Thyroid gland (tissue), 4 donors: ENCODE data around the gene EXOSC2. TPM values are rescaled to one million over a fixed set of nuclear protein-coding genes. Genes with fewer than 3 reads are reported as not detected.
A peak's percentile ranks its signal among the peaks of the same experiment; 100 is the strongest.

Source experiments
- DNase-seq, 2 donors: peaks; one replicate each; pipeline ENCODE4 v3.0.0-alpha.2; 2019
- H3K27ac ChIP-seq, 3 donors: fragments of 200-600 bp; sonication (generic); 1 replicate in 2 of 3; 2 replicates in 1 of 3; pipeline ENCODE4 v1.5.1; 2016 to 2019; ENCODE audit warnings: mild to moderate bottlenecking in 1 of 3, moderate library complexity in 1 of 3
- H3K27me3 ChIP-seq: fragments of 200-600 bp; sonication (generic); one replicate; pipeline ENCODE4 v1.5.1; 2019
- H3K36me3 ChIP-seq, 2 donors: fragments of 200-600 bp; sonication (generic); one replicate each; pipeline ENCODE4 v1.5.1; 2016 to 2019
- H3K4me1 ChIP-seq, 2 donors: fragments of 200-600 bp; sonication (generic); one replicate each; pipeline ENCODE4 v1.5.1; 2017 to 2019
- H3K4me3 ChIP-seq, 3 donors: fragments of 200-600 bp; sonication (generic); replicated peaks in 1 of 3; 1 replicate in 2 of 3; 2 replicates in 1 of 3; pipeline ENCODE4 v1.5.1; 2016; ENCODE audit warnings: mild to moderate bottlenecking in 1 of 3
- H3K9me3 ChIP-seq: fragments of 200-600 bp; sonication (generic); one replicate; pipeline ENCODE4 v1.5.1; 2017
- POLR2A ChIP-seq, 2 donors: fragments of 450-650 bp; IDR thresholded peaks; one replicate each; pipeline ENCODE4 v1.6.1; 2017; ENCODE audit warnings: antibody characterized with exemption in 2 of 2, mild to moderate bottlenecking in 2 of 2, moderate library complexity in 1 of 2
- WGBS, 2 donors: methylation state at CpG; one replicate each; pipeline ENCODE4 v1.1.5; 2017; 5-methylcytosine and 5-hydroxymethylcytosine counted together
- intact Hi-C: fragments of 100-400 bp; cut with DNase I; formaldehyde crosslinking; loops from one replicate; pipeline ENCODE4 v1.15.1; 2023
- total RNA-seq, 4 donors: library from RNA; depleted of rRNA; stranded (reverse); fragments of >200 nt; gene quantifications; one replicate each; pipeline ENCODE4 v1.2.3, GENCODE V29; 2016
- TF ChIP-seq, protein P1 (sequence below), 6 experiments: fragments of 200-600 bp in 3 of 6; fragments of 450-650 bp in 3 of 6; sonication (generic) in 3 of 6; IDR thresholded peaks; one replicate each; pipeline ENCODE4 v1.5.1; 2016 to 2019; ENCODE audit warnings: antibody characterized with exemption in 6 of 6, mild to moderate bottlenecking in 2 of 6, inconsistent platforms in 1 of 6, moderate library complexity in 1 of 6

EXOSC2 gene
- total RNA-seq, 4 donors from 2014 or later, result 19.2 to 21.6 (median 20.3) TPM

DNA sequence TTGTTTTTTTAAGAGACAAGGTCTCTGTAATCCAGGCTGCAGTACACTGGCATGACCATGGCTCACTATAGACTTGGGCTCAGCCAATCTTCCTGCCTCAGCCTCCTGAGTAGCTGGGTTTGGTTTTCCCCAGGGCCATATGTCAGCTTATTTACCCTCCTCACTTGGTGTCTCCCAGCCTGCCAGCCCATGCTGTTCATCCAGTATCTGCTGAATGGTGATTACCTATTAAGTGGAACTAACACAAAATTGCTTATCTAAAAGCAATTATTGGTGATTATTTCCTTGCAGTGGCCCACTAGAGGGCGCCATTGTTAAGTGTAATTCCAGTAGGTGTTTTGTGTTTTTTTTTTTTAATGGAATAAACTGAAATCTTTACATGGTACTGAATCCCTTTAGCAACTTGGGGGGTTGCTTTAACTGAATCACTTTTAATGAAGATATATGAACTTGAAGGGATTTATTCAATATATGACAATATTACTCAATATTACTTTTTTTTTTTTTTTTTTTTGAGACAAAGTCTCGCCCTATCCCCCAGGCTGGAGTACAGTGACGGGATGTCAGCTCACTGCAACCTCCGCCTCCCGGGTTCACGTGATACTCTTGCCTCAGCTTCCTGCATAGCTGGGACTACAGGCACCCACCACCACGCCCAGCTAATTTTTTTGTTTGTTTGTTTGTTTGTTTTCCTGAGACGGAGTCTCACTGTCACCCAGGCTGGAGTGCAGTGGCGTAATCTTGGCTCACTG is 13.8 kb downstream of the EXOSC2 start:
- intact Hi-C loops, result no loop called here
- Histone ChIP-seq H3K36me3 (peaks cover 18 to 20% of the 10 kb centered on the region in 2 donors), H3K27ac (no peak overlapping the region), H3K27me3 (no peaks in the 10 kb centered on the region), H3K4me1 (no peaks in the 10 kb centered on the region), H3K9me3 (no peaks in the 10 kb centered on the region), H3K4me3 (no peak overlapping the region)
- peak; percentile 70 to 77 for DNase-seq
- 48 to 55% methylated on average over 9 of the region's 9 CpGs for WGBS, 2 donors
- TF ChIP-seq, protein P1, sequence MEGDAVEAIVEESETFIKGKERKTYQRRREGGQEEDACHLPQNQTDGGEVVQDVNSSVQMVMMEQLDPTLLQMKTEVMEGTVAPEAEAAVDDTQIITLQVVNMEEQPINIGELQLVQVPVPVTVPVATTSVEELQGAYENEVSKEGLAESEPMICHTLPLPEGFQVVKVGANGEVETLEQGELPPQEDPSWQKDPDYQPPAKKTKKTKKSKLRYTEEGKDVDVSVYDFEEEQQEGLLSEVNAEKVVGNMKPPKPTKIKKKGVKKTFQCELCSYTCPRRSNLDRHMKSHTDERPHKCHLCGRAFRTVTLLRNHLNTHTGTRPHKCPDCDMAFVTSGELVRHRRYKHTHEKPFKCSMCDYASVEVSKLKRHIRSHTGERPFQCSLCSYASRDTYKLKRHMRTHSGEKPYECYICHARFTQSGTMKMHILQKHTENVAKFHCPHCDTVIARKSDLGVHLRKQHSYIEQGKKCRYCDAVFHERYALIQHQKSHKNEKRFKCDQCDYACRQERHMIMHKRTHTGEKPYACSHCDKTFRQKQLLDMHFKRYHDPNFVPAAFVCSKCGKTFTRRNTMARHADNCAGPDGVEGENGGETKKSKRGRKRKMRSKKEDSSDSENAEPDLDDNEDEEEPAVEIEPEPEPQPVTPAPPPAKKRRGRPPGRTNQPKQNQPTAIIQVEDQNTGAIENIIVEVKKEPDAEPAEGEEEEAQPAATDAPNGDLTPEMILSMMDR (IDR thresholded peaks at IDR 0.05), result peak in 5 of 6 experiments; percentile 55 to 93 (median 74)
- no peak for TF ChIP-seq POLR2A (IDR thresholded peaks at IDR 0.05)

DNA sequence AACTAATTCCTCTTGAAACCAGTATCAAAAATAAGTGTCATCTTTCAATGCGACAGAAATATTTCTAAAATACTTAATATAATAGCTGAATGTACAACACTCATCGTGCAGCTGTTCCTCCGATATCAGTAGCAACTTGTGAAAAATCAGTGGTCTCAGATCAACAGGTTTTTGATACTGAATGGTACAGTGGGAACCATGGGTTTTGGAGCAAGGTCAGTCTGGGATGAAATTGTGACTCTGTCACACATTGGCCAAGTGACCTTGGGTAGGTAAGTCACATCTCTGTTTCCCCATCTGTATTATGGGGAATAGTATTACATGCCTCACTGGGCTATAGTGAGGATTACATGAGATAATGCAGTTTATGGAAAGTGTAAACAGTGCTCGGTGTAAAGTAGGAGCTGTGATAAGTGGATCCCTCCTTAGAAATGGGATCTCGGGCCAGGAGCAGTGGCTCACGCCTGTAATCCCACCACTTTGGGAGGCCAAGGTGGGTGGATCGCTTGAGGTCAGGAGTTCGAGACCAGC is 17.3 kb downstream of the EXOSC2 start:
- DNase-seq, result no peak
- H3K9me3 ChIP-seq, result no peaks in the 10 kb centered on the region
- no peak overlapping the region for H3K27ac ChIP-seq
- no peak for TF ChIP-seq POLR2A (IDR thresholded peaks at IDR 0.05)
- TF ChIP-seq, protein P1 (IDR thresholded peaks at IDR 0.05), result no peak
- 90 to 91% methylated on average over 8 of the region's 8 CpGs for WGBS, 2 donors
- H3K27me3 ChIP-seq, result no peaks in the 10 kb centered on the region
- intact Hi-C loops, result loop anchor here (5.0 to 10.0 kb wide), 2 partner anchors 54 to 151 kb away; no protein-coding TSS in a partner anchor
- H3K36me3 ChIP-seq, result no peaks in the 10 kb centered on the region
- H3K4me3 ChIP-seq, result no peak overlapping the region
- peaks cover under 1 to 9% of the 10 kb centered on the region in 2 donors for H3K4me1 ChIP-seq

DNA sequence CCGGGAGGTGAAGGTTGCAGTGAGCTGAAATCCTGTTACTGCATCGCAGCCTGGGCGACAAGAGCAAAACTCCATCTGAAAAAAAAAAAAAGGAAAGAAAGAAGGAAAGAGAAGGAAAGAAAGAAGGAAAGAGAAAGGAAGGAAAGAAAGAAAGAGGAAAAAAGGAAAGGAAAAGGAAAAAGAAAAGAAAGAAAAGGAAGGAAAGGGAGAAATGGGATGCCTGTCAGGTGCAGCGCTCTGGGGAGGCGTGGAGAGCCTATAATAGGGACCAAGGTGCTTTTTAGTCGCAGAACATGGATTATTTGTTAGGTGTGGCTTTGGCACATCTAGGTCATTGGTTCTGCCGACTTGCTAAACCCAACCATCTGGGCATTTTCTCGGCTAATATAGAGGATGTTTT is 17.9 kb downstream of the EXOSC2 start:
- H3K4me3 ChIP-seq, result no peak overlapping the region
- no peaks in the 10 kb centered on the region for H3K27me3 ChIP-seq
- peaks cover 6 to 14% of the 10 kb centered on the region in 2 donors for H3K4me1 ChIP-seq
- WGBS, 2 donors, result 88% methylated on average over 8 of the region's 8 CpGs
- H3K27ac ChIP-seq, result no peak overlapping the region
- TF ChIP-seq, protein P1 (IDR thresholded peaks at IDR 0.05), result no peak
- no peak for TF ChIP-seq POLR2A (IDR thresholded peaks at IDR 0.05)
- intact Hi-C loops, result loop anchor here (5.0 to 10.0 kb wide), 2 partner anchors 53 to 151 kb away; no protein-coding TSS in a partner anchor
- DNase-seq, result no peak
- H3K36me3 ChIP-seq, result no peaks in the 10 kb centered on the region
- no peaks in the 10 kb centered on the region for H3K9me3 ChIP-seq

DNA sequence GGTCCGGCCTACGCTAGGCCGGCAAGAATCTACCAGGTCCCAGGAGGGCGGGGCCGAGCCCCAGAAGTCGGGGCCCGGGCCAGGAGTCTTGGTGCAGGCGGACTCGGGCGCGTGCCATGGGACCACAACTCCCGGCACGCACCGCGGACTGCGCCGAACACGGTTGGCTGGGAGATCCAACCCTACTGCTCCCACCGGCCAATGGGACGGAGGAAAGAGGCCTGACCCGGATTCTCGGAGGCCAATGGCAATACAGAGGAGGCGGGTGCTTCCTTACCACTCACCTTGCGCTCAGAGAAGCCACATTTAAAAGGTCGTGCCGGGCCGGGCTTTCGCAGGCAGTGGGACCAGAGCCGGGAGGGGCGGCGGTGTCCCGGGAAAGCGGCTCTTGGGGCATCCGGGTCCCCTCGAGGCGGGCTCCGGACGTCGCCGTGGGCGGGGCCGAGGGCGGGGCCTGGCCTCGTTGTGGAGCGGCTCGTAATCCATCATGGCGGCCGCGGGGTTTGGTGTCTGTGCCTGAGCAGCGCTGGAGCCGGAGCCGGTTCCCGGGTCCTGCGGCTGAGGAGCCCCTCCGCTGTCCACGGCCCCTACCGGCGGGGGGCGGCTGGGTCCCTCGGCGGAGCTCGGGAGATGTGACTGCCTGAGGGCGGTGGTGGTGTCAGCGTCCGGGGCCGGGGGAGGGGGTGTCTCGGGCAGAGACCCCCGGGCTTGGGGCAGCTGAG is 19.1 kb downstream of the EXOSC2 start:
- intact Hi-C loops, result loop anchor here (5.0 to 10.0 kb wide), 2 partner anchors 52 to 150 kb away; no protein-coding TSS in a partner anchor
- Histone ChIP-seq H3K36me3 (no peaks in the 10 kb centered on the region), H3K9me3 (no peaks in the 10 kb centered on the region), H3K4me1 (peaks cover 17 to 19% of the 10 kb centered on the region in 2 donors), H3K27me3 (no peaks in the 10 kb centered on the region), H3K4me3 (peak overlapping the region; percentile 51 to 93 (median 87)), H3K27ac (peak overlapping the region; percentile 84 to 98 (median 96))
- TF ChIP-seq, protein P1 (IDR thresholded peaks at IDR 0.05), result no peak
- TF ChIP-seq POLR2A (IDR thresholded peaks at IDR 0.05), result peak; percentile 74 to 91
- peak; percentile 99 to 100 for DNase-seq
- 0% methylated on average over 18 of the region's 68 CpGs; no CpG with 5 or more reads in 1 of the 2 donors for WGBS, 2 donors
